GM10266 (cell line): Measurements from ENCODE around the gene TFF1.

ENCODE experiments used
- DNase-seq: peaks from one replicate; pipeline ENCODE4 v3.0.0; 2012; ENCODE audit errors: extremely low spot score
- CTCF ChIP-seq: IDR thresholded peaks from 2 replicates; pipeline ENCODE4 v1.5.1; 2012; ENCODE audit warnings: mild to moderate bottlenecking, low read depth; ENCODE audit not compliant: control insufficient read depth, insufficient read depth; ENCODE audit errors: missing control alignments

TFF1 gene

GRCh38 chr21:42347601-42348327 lies 18.6 kb downstream of the TFF1 start:
- TF ChIP-seq CTCF: no peak
- DNase-seq: no peak

- DNase-seq: no peak
- TF ChIP-seq CTCF: no peak
Measured at GRCh38 chr21:42346866-42347600, 19.3 kb downstream of the TFF1 start.

- DNase-seq: no peak
- no peak for TF ChIP-seq CTCF
Measured at GRCh38 chr21:42346441-42346840, 19.9 kb downstream of the TFF1 start.

- no peak for TF ChIP-seq CTCF
Measured at GRCh38 chr21:42344631-42345030, 21.7 kb downstream of the TFF1 start.

GRCh38 chr21:42343963-42344510 lies 22.3 kb downstream of the TFF1 start:
- no peak for DNase-seq
- no peak for TF ChIP-seq CTCF

More at GRCh38 chr21:42344631-42345030, 21.7 kb downstream of the TFF1 start:
- no peak for DNase-seq

GRCh38 chr21:42343556-42343955 lies 22.8 kb downstream of the TFF1 start:
- no peak for DNase-seq
- TF ChIP-seq CTCF: no peak

GRCh38 chr21:42343101-42343500 lies 23.2 kb downstream of the TFF1 start:
- DNase-seq: no peak
- TF ChIP-seq CTCF: no peak
